Liver (tissue), 9 donors: ENCODE results near the gene SNAPC5. TPM values are rescaled to one million over a fixed set of nuclear protein-coding genes. Genes with fewer than 3 reads are reported as not detected.

Experiments used
- DNase-seq: peaks from one replicate; pipeline ENCODE4 v3.0.0-alpha.2; 2017; ENCODE audit warnings: low spot score
- H3K27ac ChIP-seq, 2 donors: one replicate each; pipeline ENCODE4 v1.7.0; 2013; ENCODE audit warnings: inconsistent platforms in 2 of 2, low read length in 2 of 2, control low read depth in 1 of 2, low read depth in 1 of 2, mild to moderate bottlenecking in 1 of 2
- H3K27me3 ChIP-seq, 4 donors: one replicate each; pipeline versions ENCODE4 v1.6.1 to v1.7.0; 2013; ENCODE audit warnings: low read length in 3 of 4, inconsistent platforms in 1 of 4, mild to moderate bottlenecking in 1 of 4, moderate library complexity in 1 of 4; ENCODE audit not compliant: control insufficient read depth in 4 of 4, insufficient read depth in 4 of 4
- H3K36me3 ChIP-seq, 4 donors: one replicate each; pipeline versions ENCODE4 v1.6.1 to v1.7.0; 2013; ENCODE audit warnings: low read length in 3 of 4, mild to moderate bottlenecking in 3 of 4, low read depth in 1 of 4, moderate library complexity in 1 of 4; ENCODE audit not compliant: control insufficient read depth in 4 of 4, insufficient read depth in 3 of 4
- H3K4me1 ChIP-seq, 4 donors: one replicate each; pipeline versions ENCODE4 v1.6.1 to v1.7.0; 2013; ENCODE audit warnings: low read length in 3 of 4, mild to moderate bottlenecking in 3 of 4, moderate library complexity in 1 of 4; ENCODE audit not compliant: control insufficient read depth in 4 of 4, insufficient read depth in 4 of 4
- H3K4me3 ChIP-seq, 3 donors: one replicate each; pipeline versions ENCODE4 v1.6.1 to v1.7.0; 2013; ENCODE audit warnings: low read length in 3 of 3, control low read depth in 1 of 3, low read depth in 1 of 3, mild to moderate bottlenecking in 1 of 3
- H3K9ac ChIP-seq, 2 donors: one replicate each; pipeline ENCODE4 v1.7.0; 2013; ENCODE audit warnings: low read length in 2 of 2, mild to moderate bottlenecking in 2 of 2, moderate library complexity in 2 of 2, control low read depth in 1 of 2, low read depth in 1 of 2
- H3K9me3 ChIP-seq, 4 donors: one replicate each; pipeline versions ENCODE4 v1.6.1 to v1.7.0; 2013; ENCODE audit warnings: low read length in 3 of 4; ENCODE audit not compliant: control insufficient read depth in 4 of 4
- ATF3 ChIP-seq: IDR thresholded peaks from 2 replicates; pipeline ENCODE4 v1.6.1; 2016; ENCODE audit warnings: antibody characterized with exemption
- CTCF ChIP-seq: fragments of 150-350 bp; IDR thresholded peaks from 2 replicates; pipeline ENCODE4 v1.5.1; 2017; ENCODE audit warnings: improper control_type of control experiment, low read depth, low read length; ENCODE audit not compliant: missing input control
- EGR1 ChIP-seq, 2 donors: IDR thresholded peaks; 2 replicates each; pipeline ENCODE4 v1.6.1; 2016 to 2018; ENCODE audit warnings: antibody characterized with exemption in 2 of 2, low read depth in 2 of 2
- FOXA1 ChIP-seq: IDR thresholded peaks from 2 replicates; pipeline ENCODE4 v1.6.1; 2016; ENCODE audit warnings: antibody characterized with exemption
- FOXA2 ChIP-seq: IDR thresholded peaks from 2 replicates; pipeline ENCODE4 v1.6.1; 2016; ENCODE audit warnings: antibody characterized with exemption
- GABPA ChIP-seq, 2 donors: IDR thresholded peaks in 1 of 2; conservative IDR thresholded peaks in 1 of 2; 2 replicates each; pipeline ENCODE4 v1.6.1; 2016; ENCODE audit warnings: antibody characterized with exemption in 2 of 2, mild to moderate bottlenecking in 1 of 2, moderate library complexity in 1 of 2
- HNF4A ChIP-seq, 2 donors: conservative IDR thresholded peaks; 2 replicates each; pipeline ENCODE4 v1.6.1; 2016; ENCODE audit warnings: antibody characterized with exemption in 2 of 2, mild to moderate bottlenecking in 2 of 2
- HNF4G ChIP-seq: IDR thresholded peaks from 2 replicates; pipeline ENCODE4 v1.6.1; 2016; ENCODE audit warnings: antibody characterized with exemption
- JUND ChIP-seq, 2 donors: IDR thresholded peaks; 2 replicates each; pipeline ENCODE4 v1.6.1; 2016; ENCODE audit warnings: antibody characterized with exemption in 2 of 2
- MAX ChIP-seq: IDR thresholded peaks from 2 replicates; pipeline ENCODE4 v1.6.1; 2016; ENCODE audit warnings: antibody characterized with exemption
- NR2F2 ChIP-seq: IDR thresholded peaks from 2 replicates; pipeline ENCODE4 v1.6.1; 2016; ENCODE audit warnings: antibody characterized with exemption
- RAD21 ChIP-seq, 2 donors: IDR thresholded peaks; 2 replicates each; pipeline ENCODE4 v1.6.1; 2016; ENCODE audit warnings: antibody characterized with exemption in 2 of 2, mild to moderate bottlenecking in 2 of 2
- REST ChIP-seq: IDR thresholded peaks from 2 replicates; pipeline ENCODE4 v1.6.1; 2016; ENCODE audit warnings: antibody characterized with exemption, mild to moderate bottlenecking
- RXRA ChIP-seq, 2 donors: IDR thresholded peaks; 2 replicates each; pipeline ENCODE4 v1.6.1; 2017 to 2018; ENCODE audit warnings: antibody characterized with exemption in 2 of 2, mild to moderate bottlenecking in 1 of 2
- SP1 ChIP-seq: IDR thresholded peaks from 2 replicates; pipeline ENCODE4 v1.6.1; 2018; ENCODE audit warnings: antibody characterized with exemption, mild to moderate bottlenecking
- TAF1 ChIP-seq: conservative IDR thresholded peaks from 2 replicates; pipeline ENCODE4 v1.6.1; 2016; ENCODE audit warnings: antibody characterized with exemption, mild to moderate bottlenecking
- YY1 ChIP-seq: IDR thresholded peaks from 2 replicates; pipeline ENCODE4 v1.6.1; 2016; ENCODE audit warnings: antibody characterized with exemption, mild to moderate bottlenecking
- ZBTB33 ChIP-seq: IDR thresholded peaks from 2 replicates; pipeline ENCODE4 v1.6.1; 2016; ENCODE audit warnings: antibody characterized with exemption
- WGBS: extraction: QIAGEN DNeasy Blood & Tissue Kit; methylation state at CpG from one replicate; pipeline ENCODE4 v1.1.7; 2013; 5-methylcytosine and 5-hydroxymethylcytosine counted together
- polyA plus RNA-seq, 2 donors: library from polyadenylated mRNA; stranded (reverse) in 1 of 2; unstranded in 1 of 2; fragments of 200-250 nt in 1 of 2; fragments of >200 nt in 1 of 2; fragmentation: Nextera tagmentation in 1 of 2; extraction: Ambion mirVana in 1 of 2; gene quantifications; one replicate each; pipeline versions ENCODE4 v1.2.1 to v1.2.3, GENCODE V29; 2013 to 2015
- total RNA-seq, 2 donors: library from RNA; depleted of rRNA; stranded (reverse); fragments of >200 nt; gene quantifications; one replicate each; pipeline ENCODE4 v1.2.3, GENCODE V29; 2014
- donor health status: healthy.
- donor health status: healthy.
- donor health status: healthy.
- donor health status: healthy.
- donor health status: healthy.

SNAPC5 gene
- total and polyA plus RNA-seq, 4 donors = 11.3 to 24.9 (median 22.1) TPM

- 90% methylated on average over 3 of the region's 3 CpGs for WGBS
- H3K4me1 ChIP-seq = peaks cover 1 to 13% (median 9%) of the 10 kb centered on the region in 4 donors
Observed at GRCh38 chr15:66456211-66456610, 41.4 kb downstream of the SNAPC5 start.

More at GRCh38 chr15:66456211-66456610, 41.4 kb downstream of the SNAPC5 start:
- Histone ChIP-seq H3K27ac (no peak overlapping the region), H3K36me3 (peaks cover 0 to 2% (median 0%) of the 10 kb centered on the region in 4 donors), H3K9me3 (no peaks in the 10 kb centered on the region), H3K9ac (no peak overlapping the region), H3K4me3 (no peak overlapping the region), H3K27me3 (no peaks in the 10 kb centered on the region)
- DNase-seq = no peak
- no peak for TF ChIP-seq HNF4G
- no peak for TF ChIP-seq GABPA (IDR thresholded peaks at IDR 0.05 in 1 of 2, conservative IDR thresholded peaks at IDR 0.05 in 1 of 2)
- TF ChIP-seq MAX = no peak
- TF ChIP-seq FOXA2 = no peak
- TF ChIP-seq JUND (IDR thresholded peaks at IDR 0.05) = no peak
- TF ChIP-seq SP1 = no peak
- no peak for TF ChIP-seq REST
- TF ChIP-seq HNF4A (conservative IDR thresholded peaks at IDR 0.05) = no peak
- no peak for TF ChIP-seq EGR1 (IDR thresholded peaks at IDR 0.05; ENCODE audit: low read depth in 2 of 2)
- no peak for TF ChIP-seq YY1
- TF ChIP-seq TAF1 = no peak
- TF ChIP-seq NR2F2 = no peak
- TF ChIP-seq RXRA (IDR thresholded peaks at IDR 0.05) = no peak
- TF ChIP-seq ZBTB33 = no peak
- TF ChIP-seq ATF3 = no peak
- TF ChIP-seq CTCF = no peak
- no peak for TF ChIP-seq RAD21 (IDR thresholded peaks at IDR 0.05)
- TF ChIP-seq FOXA1 = no peak
